HUDEP-2 (cell line): ENCODE data around the gene PTPRO.
"Not testable (repeated sequence)": the region's sequence is repeated elsewhere in the genome, so short reads cannot be mapped to it uniquely, and the experiment has no call there.

Source experiments
- DNase-seq, 76 experiments: peaks; one replicate each; lab custom pipeline; 2025; ENCODE audit not compliant: unreplicated experiment in 76 of 76; lab: John Stamatoyannopoulos, UW

PTPRO gene

DNA sequence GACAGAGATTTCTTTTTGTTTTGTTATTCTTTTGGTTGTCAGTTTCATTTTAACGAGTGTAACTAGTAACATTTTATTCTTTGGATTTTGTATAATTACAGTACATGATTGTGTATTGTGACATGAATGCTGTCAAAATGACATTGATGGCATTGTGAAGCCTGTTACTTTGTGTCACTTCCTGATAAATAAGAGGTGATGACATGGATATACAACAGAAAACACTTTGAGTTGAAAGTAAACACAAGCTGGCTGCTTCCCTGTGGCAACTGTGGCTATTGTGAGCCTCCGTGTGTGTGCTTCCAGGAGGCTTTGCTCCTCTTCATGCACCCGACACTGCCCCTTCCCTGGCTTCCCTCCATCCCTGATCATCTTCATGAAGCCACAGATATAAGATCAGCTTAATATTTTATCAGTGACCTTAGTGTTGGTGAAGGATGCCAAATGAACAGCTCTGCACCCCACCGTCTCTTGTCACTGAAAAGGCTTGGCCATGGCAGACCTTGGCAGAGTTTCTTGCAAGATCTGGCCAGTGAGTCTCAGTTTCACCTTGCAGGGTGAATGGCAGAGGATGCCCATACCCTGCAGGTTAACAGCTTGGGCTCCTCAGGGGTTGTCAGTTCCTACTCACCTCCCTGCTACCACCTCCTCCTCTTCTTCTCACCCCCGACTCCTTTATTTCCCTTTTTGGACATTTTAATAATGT lies 275.0 kb downstream of the PTPRO start:
- DNase-seq: no peak

GRCh38 chr12:15599266-15600037 lies 277.1 kb downstream of the PTPRO start:
- DNase-seq: peak in 1 of 76 experiments; percentile 3

DNA sequence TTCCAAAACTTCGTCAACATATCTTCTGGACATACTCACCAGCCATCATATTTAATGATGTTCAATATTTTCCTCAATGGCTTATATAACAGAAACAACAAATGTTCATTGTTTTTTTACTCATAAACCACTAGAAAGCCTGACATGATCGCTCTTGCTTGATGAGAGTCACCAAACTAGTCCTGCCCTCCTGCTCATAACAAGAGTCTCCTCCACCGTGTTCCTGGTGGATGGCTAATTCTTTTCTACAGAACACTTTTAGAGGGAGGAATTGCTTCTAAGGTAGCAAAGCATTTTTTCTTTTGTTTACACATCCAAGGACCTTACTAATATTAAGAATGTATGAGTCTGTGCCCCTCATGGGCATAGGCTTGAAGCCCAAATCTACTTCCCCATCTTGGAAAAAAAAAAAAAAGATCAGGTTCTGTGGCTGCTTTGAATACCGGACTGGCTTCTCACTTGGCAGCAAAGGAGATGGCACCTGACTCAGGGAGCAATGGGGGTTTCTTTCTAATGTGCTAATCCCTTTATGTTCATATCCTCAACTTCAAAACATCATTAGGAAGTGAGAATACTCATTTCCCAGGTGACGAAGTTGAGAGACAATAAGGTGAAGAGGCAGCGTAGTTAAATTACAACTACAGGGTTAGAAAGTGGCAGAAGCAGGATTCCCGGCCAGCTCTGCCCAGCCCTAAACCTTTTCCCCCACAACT lies 278.1 kb downstream of the PTPRO start:
- DNase-seq: no peak

- DNase-seq: no peak
Observed at GRCh38 chr12:15601210-15601800, 279.0 kb downstream of the PTPRO start.

GRCh38 chr12:15602051-15602672 lies 279.9 kb downstream of the PTPRO start:
- no peak for DNase-seq

DNA sequence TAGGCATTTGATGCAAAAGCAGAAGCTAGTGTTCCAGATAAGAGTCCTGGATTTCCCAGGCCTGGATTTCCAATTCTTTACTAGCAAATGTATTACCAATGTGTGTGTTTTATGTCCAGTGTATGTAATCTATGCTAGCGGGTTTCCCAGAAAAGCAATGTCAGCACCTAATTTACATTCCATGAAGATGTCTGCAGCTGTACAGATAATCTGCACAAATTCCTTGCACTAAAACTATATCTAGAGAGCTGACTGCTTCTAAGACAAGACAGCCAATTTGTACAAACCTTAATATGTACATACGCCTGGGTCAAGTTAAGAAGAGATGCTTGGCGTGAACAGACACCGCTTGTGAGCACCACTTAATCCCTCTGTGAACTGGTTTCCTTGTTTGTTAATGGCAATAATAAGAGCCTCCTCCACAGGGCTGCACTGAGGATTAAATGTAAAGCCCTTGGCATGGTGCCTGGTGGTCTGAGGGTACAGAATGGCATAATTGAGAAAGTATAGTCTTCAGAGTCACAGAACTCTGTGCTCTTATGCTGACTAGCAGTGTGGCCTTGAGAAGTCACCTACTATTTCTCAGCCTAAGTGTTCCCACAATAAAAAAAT lies 281.3 kb downstream of the PTPRO start:
- DNase-seq: no peak

- DNase-seq: no peak
Observed at GRCh38 chr12:15605881-15606590, 283.7 kb downstream of the PTPRO start.

- DNase-seq: no peak
Observed at GRCh38 chr12:15608406-15608805, 286.1 kb downstream of the PTPRO start.

DNA sequence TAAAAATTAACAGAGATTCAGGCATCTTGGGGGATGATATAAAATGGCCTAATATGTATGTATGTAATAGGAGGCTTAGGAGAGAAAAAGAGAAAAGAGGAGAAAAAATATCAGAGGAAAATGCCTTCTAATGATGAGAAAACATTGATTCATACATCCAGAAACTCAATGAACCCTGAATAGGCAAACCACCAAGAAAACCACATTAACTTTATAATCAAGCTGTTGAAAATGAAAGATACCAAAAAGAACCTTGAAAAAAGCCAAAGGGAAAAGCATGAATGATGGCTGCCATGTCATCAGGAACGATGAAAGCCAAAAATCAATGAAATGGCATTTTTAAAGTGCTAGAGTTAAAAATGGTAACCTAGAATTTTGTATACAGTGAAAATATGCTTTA lies 286.6 kb downstream of the PTPRO start:
- DNase-seq: no peak

GRCh38 chr12:15613981-15614380 lies 291.7 kb downstream of the PTPRO start:
- DNase-seq: no peak

- DNase-seq: not testable (repeated sequence)
Observed at GRCh38 chr12:15616495-15616894, 294.2 kb downstream of the PTPRO start.

DNA sequence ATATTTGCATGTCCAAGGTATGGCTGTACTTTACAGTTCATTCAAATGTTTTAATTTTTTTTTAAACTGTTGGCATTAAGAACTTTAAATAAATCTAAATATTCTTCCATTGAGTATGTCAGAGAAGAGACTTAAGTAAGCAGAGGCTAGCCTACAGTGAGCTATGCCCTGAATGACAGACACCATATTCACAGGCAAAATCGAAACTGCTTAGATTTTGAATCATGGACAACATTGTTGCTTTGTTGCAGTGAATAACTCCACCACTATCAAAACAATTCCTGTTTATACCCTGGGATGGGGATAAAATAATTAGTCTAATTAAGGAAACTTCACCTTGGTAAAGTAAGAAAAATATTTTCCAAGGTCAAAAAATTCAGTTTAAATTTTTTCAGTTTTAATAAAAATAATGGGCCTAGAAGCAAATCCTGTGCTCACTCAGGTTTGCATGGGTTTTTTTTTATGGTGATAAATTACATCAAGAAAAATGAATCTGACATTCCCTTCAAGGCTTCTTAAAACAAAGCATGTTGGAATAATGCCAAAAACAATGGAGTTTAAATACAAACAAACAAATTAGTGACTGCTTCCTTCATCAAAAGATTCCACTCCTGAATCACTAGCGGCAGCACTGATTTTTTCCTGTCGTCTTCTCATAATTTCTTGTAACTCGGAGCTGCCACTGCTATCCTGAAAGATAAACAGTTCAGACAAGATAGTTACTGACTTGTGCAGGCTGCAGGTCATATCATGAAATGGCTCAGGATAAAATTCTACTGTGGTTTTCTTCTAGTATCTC lies 298.6 kb downstream of the PTPRO start:
- no peak for DNase-seq

DNA sequence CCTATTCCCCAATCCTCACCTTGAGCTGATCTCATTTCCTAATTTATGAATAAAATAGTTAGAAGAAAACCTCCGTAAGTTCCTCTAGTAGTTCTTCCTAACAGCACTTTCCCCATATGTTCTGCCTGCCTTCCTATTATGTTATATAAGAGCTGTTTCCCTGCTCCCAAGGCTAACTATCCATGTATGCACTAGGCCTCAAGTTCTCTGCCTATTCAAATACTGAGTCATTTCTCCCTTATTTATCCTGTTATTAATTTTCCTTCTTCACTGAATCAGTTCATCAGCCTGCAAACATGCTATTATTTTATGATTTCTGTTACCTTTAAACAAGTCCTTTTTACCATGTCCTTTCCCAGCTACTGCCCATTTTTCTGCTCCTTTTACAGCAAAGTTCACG lies 302.8 kb downstream of the PTPRO start:
- DNase-seq: no peak

DNA sequence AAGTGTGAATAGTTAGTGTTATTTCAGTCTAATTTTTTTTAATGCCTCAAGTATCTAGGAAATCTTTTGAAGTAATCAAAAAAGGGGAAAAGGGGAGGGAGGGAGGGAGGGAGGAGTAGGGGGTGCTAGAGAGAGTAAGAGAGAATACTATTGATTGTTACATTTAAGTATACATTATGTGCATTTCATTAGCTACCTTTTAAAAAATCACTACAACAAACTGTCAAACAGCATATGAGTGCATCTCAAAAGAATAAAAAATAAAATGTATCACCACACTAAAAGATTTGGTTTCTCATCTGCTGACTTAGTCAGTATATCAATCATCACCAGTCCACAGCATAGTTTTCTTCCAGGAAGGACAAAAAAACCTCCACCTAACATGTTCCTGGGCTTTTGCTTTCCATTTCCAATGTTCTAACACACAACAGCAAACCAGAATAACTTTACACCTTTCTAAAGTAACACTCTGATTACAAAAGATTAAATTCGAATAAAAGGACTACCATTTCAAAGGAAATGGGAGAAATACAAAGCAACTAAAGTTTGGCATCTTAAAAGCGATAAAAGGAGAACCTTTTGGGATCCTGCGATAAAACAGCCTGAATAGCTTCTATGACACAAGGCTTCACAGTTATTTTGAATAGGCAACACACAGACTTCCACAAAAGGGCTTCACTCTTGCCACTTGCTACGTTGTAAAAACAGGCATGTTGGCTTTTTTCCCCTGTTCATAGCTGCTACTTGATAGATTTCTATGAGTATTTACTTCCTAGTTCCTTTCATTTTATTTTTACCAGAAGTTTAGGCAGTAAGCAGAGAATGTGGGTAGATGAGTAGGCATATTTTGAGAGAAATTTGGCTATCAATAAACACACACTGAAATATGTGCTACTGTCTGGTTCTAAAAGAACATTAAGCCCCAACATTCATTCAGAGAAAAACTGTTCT lies 306.0 kb downstream of the PTPRO start:
- peak in 2 of 76 experiments; percentile 20 to 25 for DNase-seq

GRCh38 chr12:15629108-15629507 lies 306.8 kb downstream of the PTPRO start:
- DNase-seq: peak in 2 of 76 experiments; percentile 6 to 16

DNA sequence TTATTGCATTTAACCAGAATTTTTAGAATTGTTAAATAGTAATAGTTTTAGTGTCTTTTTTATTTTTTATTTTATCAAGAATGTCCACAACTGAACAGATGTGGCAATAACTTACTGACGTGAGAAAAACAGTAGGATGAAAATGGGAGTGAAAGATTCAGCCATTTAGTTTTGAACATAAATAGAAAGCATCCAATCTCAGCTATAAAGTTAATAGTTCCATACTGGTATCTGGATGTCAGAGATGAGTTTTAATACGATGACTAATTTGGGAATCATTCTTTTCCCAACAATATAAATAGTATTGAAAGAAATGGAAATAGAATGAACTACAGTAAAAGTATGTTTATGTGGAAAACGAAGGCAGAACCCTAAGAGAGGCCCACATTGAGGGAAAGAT lies 307.5 kb downstream of the PTPRO start:
- DNase-seq: no peak

GRCh38 chr12:15631007-15631715 lies 308.9 kb downstream of the PTPRO start:
- peak in 6 of 76 experiments; percentile 2 to 34 (median 18) for DNase-seq
